Measurements from ENCODE around the gene C20orf144. TPM values are rescaled to one million over a fixed set of nuclear protein-coding genes. Genes with fewer than 3 reads are reported as not detected.
A peak's percentile ranks its signal among the peaks of the same experiment; 100 is the strongest.

The C20orf144 gene
- total and polyA plus RNA-seq, 9 of the 15 experiments (the other 6 are each of a cell fraction or from before 2014, with no cell fraction given) = 0.04 to 0.23 (median 0.11) TPM; not detected in 2

GRCh38 chr20:33663161-33664084, 1.3 kb downstream of the C20orf144 start (continued):
- TF ChIP-seq ZBTB43 (CRISPR knock-in tag; IDR thresholded peaks at IDR 0.05) (no peak), JUND (IDR thresholded peaks at IDR 0.05; ENCODE audit: borderline replicate concordance, low read depth, low read length) (no peak), JUND (tag; IDR thresholded peaks at IDR 0.05; ENCODE audit: borderline replicate concordance, low read depth, low read length) (no peak; the same call in 2 of the 3 replicates), KDM1A (IDR thresholded peaks at IDR 0.05) (no peak), FOXJ2 (tag; IDR thresholded peaks at IDR 0.05) (no peak), RBM14 (IDR thresholded peaks at IDR 0.05; ENCODE audit: borderline replicate concordance, insufficient read depth, low read depth, low read length) (no peak), HDAC6 (IDR thresholded peaks at IDR 0.05; ENCODE audit: low read depth, low read length) (no peak), POLR2AphosphoS5 (IDR thresholded peaks at IDR 0.05; ENCODE audit: control insufficient read depth, insufficient read depth, low read depth, low read length) (peak; percentile 55; the same call in 1 of the 2 replicates), SOX6 (IDR thresholded peaks at IDR 0.05) (peak; percentile 43; the same call in 1 of the 2 replicates), SMARCC2 (IDR thresholded peaks at IDR 0.05; ENCODE audit: low read depth) (no peak), NFXL1 (CRISPR knock-in tag; IDR thresholded peaks at IDR 0.05) (no peak), ARNT (IDR thresholded peaks at IDR 0.05) (no peak), TAF1 (IDR thresholded peaks at IDR 0.05; ENCODE audit: control insufficient read depth, extremely low read depth, insufficient read depth, low read length, severe bottlenecking) (peak; percentile 59), SAFB (IDR thresholded peaks at IDR 0.05; ENCODE audit: borderline replicate concordance, low read depth, low read length) (no peak)
- TF ChIP-seq, protein P1, sequence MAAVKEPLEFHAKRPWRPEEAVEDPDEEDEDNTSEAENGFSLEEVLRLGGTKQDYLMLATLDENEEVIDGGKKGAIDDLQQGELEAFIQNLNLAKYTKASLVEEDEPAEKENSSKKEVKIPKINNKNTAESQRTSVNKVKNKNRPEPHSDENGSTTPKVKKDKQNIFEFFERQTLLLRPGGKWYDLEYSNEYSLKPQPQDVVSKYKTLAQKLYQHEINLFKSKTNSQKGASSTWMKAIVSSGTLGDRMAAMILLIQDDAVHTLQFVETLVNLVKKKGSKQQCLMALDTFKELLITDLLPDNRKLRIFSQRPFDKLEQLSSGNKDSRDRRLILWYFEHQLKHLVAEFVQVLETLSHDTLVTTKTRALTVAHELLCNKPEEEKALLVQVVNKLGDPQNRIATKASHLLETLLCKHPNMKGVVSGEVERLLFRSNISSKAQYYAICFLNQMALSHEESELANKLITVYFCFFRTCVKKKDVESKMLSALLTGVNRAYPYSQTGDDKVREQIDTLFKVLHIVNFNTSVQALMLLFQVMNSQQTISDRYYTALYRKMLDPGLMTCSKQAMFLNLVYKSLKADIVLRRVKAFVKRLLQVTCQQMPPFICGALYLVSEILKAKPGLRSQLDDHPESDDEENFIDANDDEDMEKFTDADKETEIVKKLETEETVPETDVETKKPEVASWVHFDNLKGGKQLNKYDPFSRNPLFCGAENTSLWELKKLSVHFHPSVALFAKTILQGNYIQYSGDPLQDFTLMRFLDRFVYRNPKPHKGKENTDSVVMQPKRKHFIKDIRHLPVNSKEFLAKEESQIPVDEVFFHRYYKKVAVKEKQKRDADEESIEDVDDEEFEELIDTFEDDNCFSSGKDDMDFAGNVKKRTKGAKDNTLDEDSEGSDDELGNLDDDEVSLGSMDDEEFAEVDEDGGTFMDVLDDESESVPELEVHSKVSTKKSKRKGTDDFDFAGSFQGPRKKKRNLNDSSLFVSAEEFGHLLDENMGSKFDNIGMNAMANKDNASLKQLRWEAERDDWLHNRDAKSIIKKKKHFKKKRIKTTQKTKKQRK (IDR thresholded peaks at IDR 0.05; ENCODE audit: borderline replicate concordance, low read depth, low read length) = no peak
- TF ChIP-seq, protein P2, sequence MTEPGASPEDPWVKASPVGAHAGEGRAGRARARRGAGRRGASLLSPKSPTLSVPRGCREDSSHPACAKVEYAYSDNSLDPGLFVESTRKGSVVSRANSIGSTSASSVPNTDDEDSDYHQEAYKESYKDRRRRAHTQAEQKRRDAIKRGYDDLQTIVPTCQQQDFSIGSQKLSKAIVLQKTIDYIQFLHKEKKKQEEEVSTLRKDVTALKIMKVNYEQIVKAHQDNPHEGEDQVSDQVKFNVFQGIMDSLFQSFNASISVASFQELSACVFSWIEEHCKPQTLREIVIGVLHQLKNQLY (CRISPR knock-in tag; conservative IDR thresholded peaks at IDR 0.05) = no peak

Data from K562 (cell line).